WI38 (cell line): ENCODE data around the gene TEK.
A peak's percentile ranks its signal among the peaks of the same experiment; 100 is the strongest.

Experiments used
- H3K4me3 ChIP-seq: 2 replicates; pipeline ENCODE4 v1.5.1; 2011; ENCODE audit warnings: low read depth, mild to moderate bottlenecking, control low read depth, low read length
- CTCF ChIP-seq: IDR thresholded peaks from 2 replicates; pipeline ENCODE4 v1.5.1; 2012; ENCODE audit warnings: low read depth, mild to moderate bottlenecking, control low read depth, low read length

Gene TEK

GRCh38 chr9:27108981-27109541, at the start of gene TEK:
Gene TEK (plus strand): TSS chr9:27109225. CDS start chr9:27109591, 366 bp downstream.
- peak within 1 kb of the TSS; percentile 79 for H3K4me3 ChIP-seq
- TF ChIP-seq CTCF = no peak

GRCh38 chr9:27059412-27059811, 49.6 kb upstream of the TEK start:
- no peak overlapping the region for H3K4me3 ChIP-seq
- TF ChIP-seq CTCF = no peak

- no peak overlapping the region for H3K4me3 ChIP-seq
Measured at GRCh38 chr9:27059907-27060306, 49.1 kb upstream of the TEK start.

GRCh38 chr9:27065288-27065687, 43.7 kb upstream of the TEK start:
- no peak for TF ChIP-seq CTCF
- no peak overlapping the region for H3K4me3 ChIP-seq

More at GRCh38 chr9:27059907-27060306, 49.1 kb upstream of the TEK start:
- no peak for TF ChIP-seq CTCF

- no peak overlapping the region for H3K4me3 ChIP-seq
- no peak for TF ChIP-seq CTCF
Measured at GRCh38 chr9:27073841-27074728, 34.9 kb upstream of the TEK start.

- TF ChIP-seq CTCF = no peak
- H3K4me3 ChIP-seq = no peak overlapping the region
Measured at GRCh38 chr9:27078685-27079084, 30.3 kb upstream of the TEK start.

- no peak for TF ChIP-seq CTCF
- H3K4me3 ChIP-seq = no peak overlapping the region
Measured at GRCh38 chr9:27085456-27085855, 23.6 kb upstream of the TEK start.
